Natural killer cell (primary cell): ENCODE results near the gene SLC47A2. TPM values are rescaled to one million over a fixed set of nuclear protein-coding genes. Genes with fewer than 3 reads are reported as not detected.

ENCODE experiments used
- ATAC-seq, 3 donors: fragments of 150-1000 bp in 2 of 3; fragments of 200-7000 bp in 1 of 3; cut with Tn5 transposase; 1 replicate in 1 of 3; 2 replicates in 2 of 3; pipeline ENCODE4 v1.10.0; 2021; ENCODE audit warnings: mild to moderate bottlenecking in 2 of 3, moderate library complexity in 2 of 3
- DNase-seq, 2 donors: peaks; one replicate each; pipeline versions ENCODE4 v3.0.0 to v3.0.0-alpha.2; 2013 to 2021; ENCODE audit warnings: mixed read lengths in 1 of 2
- H3K27ac ChIP-seq: one replicate; pipeline ENCODE4 v1.5.1; 2013; ENCODE audit warnings: mild to moderate bottlenecking, low read length
- H3K27me3 ChIP-seq: one replicate; pipeline ENCODE4 v1.6.1; 2013; ENCODE audit warnings: low read length; ENCODE audit not compliant: control insufficient read depth, insufficient read depth
- H3K36me3 ChIP-seq: one replicate; pipeline ENCODE4 v1.6.1; 2013; ENCODE audit warnings: low read length; ENCODE audit not compliant: control insufficient read depth, insufficient read depth
- H3K4me1 ChIP-seq: one replicate; pipeline ENCODE4 v1.6.1; 2013; ENCODE audit warnings: low read length; ENCODE audit not compliant: control insufficient read depth, insufficient read depth
- H3K4me3 ChIP-seq: one replicate; pipeline ENCODE4 v1.5.1; 2013; ENCODE audit warnings: low read length
- H3K9me3 ChIP-seq: one replicate; pipeline ENCODE4 v1.6.1; 2013; ENCODE audit warnings: low read length; ENCODE audit not compliant: control insufficient read depth, insufficient read depth
- H3K27ac Mint-ChIP-seq, 2 donors: one replicate each; pipeline ENCODE4 v1.8.0; 2022; ENCODE audit warnings: mild to moderate bottlenecking in 2 of 2, mixed read lengths in 2 of 2, moderate library complexity in 1 of 2
- H3K27me3 Mint-ChIP-seq, 2 donors: one replicate each; pipeline ENCODE4 v1.8.0; 2022; ENCODE audit warnings: low read depth in 2 of 2, mixed read lengths in 2 of 2
- H3K36me3 Mint-ChIP-seq: one replicate; pipeline ENCODE4 v1.8.0; 2022; ENCODE audit warnings: mixed read lengths
- H3K4me1 Mint-ChIP-seq, 2 donors: one replicate each; pipeline ENCODE4 v1.8.0; 2022; ENCODE audit warnings: mixed read lengths in 2 of 2
- H3K4me3 Mint-ChIP-seq: one replicate; pipeline ENCODE4 v1.8.0; 2022; ENCODE audit warnings: mild to moderate bottlenecking, moderate library complexity, mixed read lengths
- H3K9me3 Mint-ChIP-seq, 2 donors: one replicate each; pipeline ENCODE4 v1.8.0; 2022; ENCODE audit warnings: mixed read lengths in 2 of 2
- CTCF ChIP-seq: fragments of 200-600 bp; IDR thresholded peaks from one replicate; pipeline ENCODE4 v1.8.0; 2022; ENCODE audit warnings: antibody characterized with exemption
- WGBS: methylation state at CpG from one replicate; pipeline ENCODE4 v1.1.7; 2013; ENCODE audit warnings: missing lambda C conversion rate; ENCODE audit not compliant: insufficient coverage; 5-methylcytosine and 5-hydroxymethylcytosine counted together
- intact Hi-C: fragments of 100-400 bp; cut with micrococcal nuclease; formaldehyde crosslinking; loops from one replicate; pipeline ENCODE4 v1.14.2; 2022
- total RNA-seq, 4 donors: library from RNA; stranded (reverse); fragments of 120-200 nt in 1 of 4; gene quantifications; one replicate each; pipeline versions ENCODE4 v1.2.3 to v1.2.4, GENCODE V29; 2013 to 2022

The SLC47A2 gene
- total RNA-seq, 3 donors from 2014 or later (not counting 1 experiment from before 2014, with no cell fraction given) = not detected

GRCh38 chr17:19656336-19656735 is 60.0 kb downstream of the SLC47A2 start:
- H3K4me3 Mint-ChIP-seq = no peak overlapping the region
- no peaks in the 10 kb centered on the region for H3K27me3 Mint-ChIP-seq
- intact Hi-C loops = no loop called here
- no peak for DNase-seq
- TF ChIP-seq CTCF = no peak
- 56% methylated on average over 4 of the region's 4 CpGs for WGBS
- peaks cover 0 to 32% of the 10 kb centered on the region in 2 donors for H3K4me1 Mint-ChIP-seq
- ATAC-seq = no peak
- no peaks in the 10 kb centered on the region for H3K4me1 ChIP-seq
- H3K9me3 ChIP-seq = no peaks in the 10 kb centered on the region
- H3K27ac ChIP-seq = no peak overlapping the region
- peaks cover 15% of the 10 kb centered on the region for H3K36me3 Mint-ChIP-seq
- H3K27ac Mint-ChIP-seq = peak overlapping the region in 1 of 2 donors; percentile 74
- peaks cover 17% of the 10 kb centered on the region for H3K36me3 ChIP-seq
- H3K27me3 ChIP-seq = no peaks in the 10 kb centered on the region
- H3K9me3 Mint-ChIP-seq = no peaks in the 10 kb centered on the region
- H3K4me3 ChIP-seq = no peak overlapping the region

- peaks cover 8 to 42% of the 10 kb centered on the region in 2 donors for H3K4me1 Mint-ChIP-seq
- Histone ChIP-seq H3K4me3 (no peak overlapping the region), H3K27me3 (no peaks in the 10 kb centered on the region), H3K9me3 (no peaks in the 10 kb centered on the region), H3K4me1 (peaks cover 4% of the 10 kb centered on the region), H3K27ac (no peak overlapping the region), H3K36me3 (peaks cover 17% of the 10 kb centered on the region)
- no peaks in the 10 kb centered on the region for H3K9me3 Mint-ChIP-seq
- 87% methylated on average over 3 of the region's 4 CpGs for WGBS
- DNase-seq = no peak
- no peaks in the 10 kb centered on the region for H3K27me3 Mint-ChIP-seq
- intact Hi-C loops = no loop called here
- no peak for ATAC-seq
- H3K27ac Mint-ChIP-seq = peak overlapping the region in 1 of 2 donors; percentile 10
- no peak overlapping the region for H3K4me3 Mint-ChIP-seq
- TF ChIP-seq CTCF = no peak
- H3K36me3 Mint-ChIP-seq = peaks cover 15% of the 10 kb centered on the region
Measured at GRCh38 chr17:19654896-19655295, 61.5 kb downstream of the SLC47A2 start.

GRCh38 chr17:19654342-19654886 is 62.0 kb downstream of the SLC47A2 start:
- peaks cover 12 to 47% of the 10 kb centered on the region in 2 donors for H3K4me1 Mint-ChIP-seq
- H3K27ac Mint-ChIP-seq = no peak overlapping the region
- Histone ChIP-seq H3K9me3 (no peaks in the 10 kb centered on the region), H3K4me3 (no peak overlapping the region), H3K27ac (no peak overlapping the region), H3K4me1 (peaks cover 6% of the 10 kb centered on the region), H3K36me3 (peaks cover 17% of the 10 kb centered on the region), H3K27me3 (no peaks in the 10 kb centered on the region)
- H3K9me3 Mint-ChIP-seq = no peaks in the 10 kb centered on the region
- WGBS = 97% methylated on average over 30 of the region's 30 CpGs
- DNase-seq (no peak), ATAC-seq (no peak)
- TF ChIP-seq CTCF = no peak
- intact Hi-C loops = no loop called here
- H3K36me3 Mint-ChIP-seq = peaks cover 15% of the 10 kb centered on the region
- no peak overlapping the region for H3K4me3 Mint-ChIP-seq
- no peaks in the 10 kb centered on the region for H3K27me3 Mint-ChIP-seq

GRCh38 chr17:19652595-19652994 is 63.8 kb downstream of the SLC47A2 start:
- ATAC-seq (no peak), DNase-seq (no peak)
- no peaks in the 10 kb centered on the region for H3K9me3 ChIP-seq
- Mint-ChIP-seq H3K9me3 (no peaks in the 10 kb centered on the region), H3K27ac (no peak overlapping the region), H3K4me1 (peaks cover 22 to 64% of the 10 kb centered on the region in 2 donors), H3K4me3 (no peak overlapping the region), H3K36me3 (peaks cover 9% of the 10 kb centered on the region), H3K27me3 (no peaks in the 10 kb centered on the region)
- intact Hi-C loops = no loop called here
- no peak for TF ChIP-seq CTCF
- no peaks in the 10 kb centered on the region for H3K27me3 ChIP-seq
- peaks cover 17% of the 10 kb centered on the region for H3K36me3 ChIP-seq
- H3K27ac ChIP-seq = no peak overlapping the region
- 95% methylated on average over 3 of the region's 3 CpGs for WGBS
- peaks cover 16% of the 10 kb centered on the region for H3K4me1 ChIP-seq
- H3K4me3 ChIP-seq = no peak overlapping the region
